ES-I3 (cell line): ENCODE data around the gene AMPH.

ENCODE experiments used
- H3K36me3 ChIP-seq: 2 replicates; pipeline ENCODE4 v1.6.1; 2013; ENCODE audit warnings: mild to moderate bottlenecking, low read length, control low read depth, moderate library complexity; ENCODE audit not compliant: insufficient read depth
- H3K4me1 ChIP-seq: 2 replicates; pipeline ENCODE4 v1.6.1; 2013; ENCODE audit warnings: mild to moderate bottlenecking, control low read depth, low read length; ENCODE audit not compliant: insufficient read depth
- H3K9ac ChIP-seq: 2 replicates; pipeline ENCODE4 v1.6.1; 2013; ENCODE audit warnings: low read depth, mild to moderate bottlenecking, low read length, moderate library complexity
- H3K9me3 ChIP-seq: 2 replicates; pipeline ENCODE4 v1.6.1; 2013; ENCODE audit warnings: mild to moderate bottlenecking, low read length, moderate library complexity; ENCODE audit not compliant: control insufficient read depth, insufficient read depth

Gene AMPH

GRCh38 chr7:38630720-38631673 is at the start of gene AMPH:
Gene AMPH (minus strand): TSS chr7:38631373. CDS start chr7:38631351, 22 bp downstream.
- Histone ChIP-seq H3K36me3 (no peaks in the 10 kb centered on the region), H3K4me1 (0 out of 2 replicates have a peak, but pooled peaks cover 7% of the 10 kb centered on the region), H3K9me3 (no peaks in the 10 kb centered on the region), H3K9ac (peak within 1 kb of the TSS; percentile 72)

- Histone ChIP-seq H3K9ac (no peak overlapping the region), H3K36me3 (no peaks in the 10 kb centered on the region), H3K9me3 (no peaks in the 10 kb centered on the region), H3K4me1 (no peaks in the 10 kb centered on the region)
Observed at GRCh38 chr7:38679419-38679818, 48.2 kb upstream of the AMPH start.

- Histone ChIP-seq H3K4me1 (no peaks in the 10 kb centered on the region), H3K9me3 (no peaks in the 10 kb centered on the region), H3K36me3 (no peaks in the 10 kb centered on the region), H3K9ac (no peak overlapping the region)
Observed at GRCh38 chr7:38678698-38679054, 47.5 kb upstream of the AMPH start.

- no peaks in the 10 kb centered on the region for H3K9me3 ChIP-seq
- H3K4me1 ChIP-seq, result no peaks in the 10 kb centered on the region
- H3K9ac ChIP-seq, result no peak overlapping the region
- H3K36me3 ChIP-seq, result no peaks in the 10 kb centered on the region
Observed at GRCh38 chr7:38677981-38678697, 47.0 kb upstream of the AMPH start.

- no peaks in the 10 kb centered on the region for H3K9me3 ChIP-seq
- no peaks in the 10 kb centered on the region for H3K36me3 ChIP-seq
- no peak overlapping the region for H3K9ac ChIP-seq
- no peaks in the 10 kb centered on the region for H3K4me1 ChIP-seq
Observed at GRCh38 chr7:38675494-38676106, 44.4 kb upstream of the AMPH start.

- Histone ChIP-seq H3K4me1 (no peaks in the 10 kb centered on the region), H3K9ac (no peak overlapping the region), H3K9me3 (no peaks in the 10 kb centered on the region), H3K36me3 (no peaks in the 10 kb centered on the region)
Observed at GRCh38 chr7:38674513-38674912, 43.3 kb upstream of the AMPH start.

GRCh38 chr7:38673795-38674194 is 42.6 kb upstream of the AMPH start:
- H3K4me1 ChIP-seq, result no peaks in the 10 kb centered on the region

GRCh38 chr7:38671911-38672905 is 41.0 kb upstream of the AMPH start:
- Histone ChIP-seq H3K4me1 (no peaks in the 10 kb centered on the region), H3K9me3 (no peaks in the 10 kb centered on the region)

More at GRCh38 chr7:38673795-38674194, 42.6 kb upstream of the AMPH start:
- H3K36me3 ChIP-seq, result no peaks in the 10 kb centered on the region
- no peak overlapping the region for H3K9ac ChIP-seq
- no peaks in the 10 kb centered on the region for H3K9me3 ChIP-seq

GRCh38 chr7:38669965-38670520 is 38.9 kb upstream of the AMPH start:
- H3K9me3 ChIP-seq, result no peaks in the 10 kb centered on the region
- H3K4me1 ChIP-seq, result no peaks in the 10 kb centered on the region
- H3K36me3 ChIP-seq, result no peaks in the 10 kb centered on the region

More at GRCh38 chr7:38671911-38672905, 41.0 kb upstream of the AMPH start:
- Histone ChIP-seq H3K36me3 (no peaks in the 10 kb centered on the region), H3K9ac (no peak overlapping the region)

GRCh38 chr7:38664972-38665371 is 33.8 kb upstream of the AMPH start:
- no peaks in the 10 kb centered on the region for H3K36me3 ChIP-seq
- H3K4me1 ChIP-seq, result no peaks in the 10 kb centered on the region
- no peak overlapping the region for H3K9ac ChIP-seq
- H3K9me3 ChIP-seq, result no peaks in the 10 kb centered on the region

More at GRCh38 chr7:38669965-38670520, 38.9 kb upstream of the AMPH start:
- H3K9ac ChIP-seq, result no peak overlapping the region

GRCh38 chr7:38660427-38661099 is 29.4 kb upstream of the AMPH start:
- no peak overlapping the region for H3K9ac ChIP-seq
- no peaks in the 10 kb centered on the region for H3K4me1 ChIP-seq
- H3K36me3 ChIP-seq, result no peaks in the 10 kb centered on the region
- no peaks in the 10 kb centered on the region for H3K9me3 ChIP-seq

- no peaks in the 10 kb centered on the region for H3K36me3 ChIP-seq
Observed at GRCh38 chr7:38659931-38660330, 28.8 kb upstream of the AMPH start.

GRCh38 chr7:38658921-38659320 is 27.7 kb upstream of the AMPH start:
- Histone ChIP-seq H3K36me3 (no peaks in the 10 kb centered on the region), H3K4me1 (no peaks in the 10 kb centered on the region), H3K9me3 (no peaks in the 10 kb centered on the region), H3K9ac (no peak overlapping the region)

More at GRCh38 chr7:38659931-38660330, 28.8 kb upstream of the AMPH start:
- no peaks in the 10 kb centered on the region for H3K9me3 ChIP-seq
- no peaks in the 10 kb centered on the region for H3K4me1 ChIP-seq
- H3K9ac ChIP-seq, result no peak overlapping the region
